SK-N-SH (cell line): ENCODE data around the gene JOSD2.

Experiments
- CHD2 ChIP-seq: fragments of 150-350 bp; IDR thresholded peaks from 2 replicates; pipeline ENCODE4 v1.6.1; 2018; ENCODE audit warnings: low read length; ENCODE audit not compliant: partially characterized antibody
- EZH2phosphoT487 ChIP-seq: fragments of 200-600 bp; sonication (generic); IDR thresholded peaks from 2 replicates; pipeline ENCODE4 v1.6.1; 2017; ENCODE audit warnings: low read depth, mixed run types, mild to moderate bottlenecking, antibody characterized with exemption, moderate library complexity, borderline replicate concordance
- POLR2AphosphoS5 ChIP-seq: IDR thresholded peaks from 2 replicates; pipeline ENCODE4 v1.6.1; 2012; ENCODE audit warnings: low read depth, low read length
- RFX5 ChIP-seq: IDR thresholded peaks from 2 replicates; pipeline ENCODE4 v1.6.1; 2012; ENCODE audit warnings: mild to moderate bottlenecking, improper control_type of control experiment, low read length
- TF ChIP-seq, protein P1 (sequence below): fragments of 200-600 bp; sonication (generic); IDR thresholded peaks from 2 replicates; pipeline ENCODE4 v1.6.1; 2017; ENCODE audit warnings: antibody characterized with exemption, mild to moderate bottlenecking, moderate library complexity
- TF ChIP-seq, protein P2 (sequence below): IDR thresholded peaks from 2 replicates; pipeline ENCODE4 v1.6.1; 2012; ENCODE audit warnings: mild to moderate bottlenecking, low read depth, low read length, moderate library complexity
- TF ChIP-seq, protein P3 (sequence below): fragments of 150-350 bp; IDR thresholded peaks from 2 replicates; pipeline ENCODE4 v1.6.1; 2016; ENCODE audit warnings: mild to moderate bottlenecking, low read depth, low read length
- TF ChIP-seq, protein P4 (sequence below): fragments of 150-350 bp; IDR thresholded peaks from 2 replicates; pipeline ENCODE4 v1.6.1; 2017; ENCODE audit warnings: antibody characterized with exemption, low read length, low read depth, borderline replicate concordance

DNA sequence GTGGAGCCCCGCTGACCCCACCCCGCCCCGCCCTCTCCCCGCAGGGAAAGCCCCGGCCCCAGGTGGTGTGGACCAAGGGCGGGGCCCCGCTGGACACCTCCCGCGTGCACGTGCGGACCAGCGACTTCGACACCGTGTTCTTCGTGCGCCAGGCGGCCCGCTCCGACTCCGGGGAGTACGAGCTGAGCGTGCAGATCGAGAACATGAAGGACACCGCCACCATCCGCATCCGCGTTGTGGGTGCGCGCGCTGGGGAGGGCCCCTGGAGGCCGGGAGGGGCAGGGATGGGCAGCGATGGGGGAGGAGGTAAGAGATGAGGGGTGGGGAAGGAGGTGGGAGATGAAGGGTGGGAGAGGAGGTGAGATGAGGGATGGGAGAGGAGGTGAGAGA, 51.9 kb downstream of the JOSD2 start:
- TF ChIP-seq, protein P1, sequence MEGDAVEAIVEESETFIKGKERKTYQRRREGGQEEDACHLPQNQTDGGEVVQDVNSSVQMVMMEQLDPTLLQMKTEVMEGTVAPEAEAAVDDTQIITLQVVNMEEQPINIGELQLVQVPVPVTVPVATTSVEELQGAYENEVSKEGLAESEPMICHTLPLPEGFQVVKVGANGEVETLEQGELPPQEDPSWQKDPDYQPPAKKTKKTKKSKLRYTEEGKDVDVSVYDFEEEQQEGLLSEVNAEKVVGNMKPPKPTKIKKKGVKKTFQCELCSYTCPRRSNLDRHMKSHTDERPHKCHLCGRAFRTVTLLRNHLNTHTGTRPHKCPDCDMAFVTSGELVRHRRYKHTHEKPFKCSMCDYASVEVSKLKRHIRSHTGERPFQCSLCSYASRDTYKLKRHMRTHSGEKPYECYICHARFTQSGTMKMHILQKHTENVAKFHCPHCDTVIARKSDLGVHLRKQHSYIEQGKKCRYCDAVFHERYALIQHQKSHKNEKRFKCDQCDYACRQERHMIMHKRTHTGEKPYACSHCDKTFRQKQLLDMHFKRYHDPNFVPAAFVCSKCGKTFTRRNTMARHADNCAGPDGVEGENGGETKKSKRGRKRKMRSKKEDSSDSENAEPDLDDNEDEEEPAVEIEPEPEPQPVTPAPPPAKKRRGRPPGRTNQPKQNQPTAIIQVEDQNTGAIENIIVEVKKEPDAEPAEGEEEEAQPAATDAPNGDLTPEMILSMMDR = no peak
- TF ChIP-seq EZH2phosphoT487 = no peak
- no peak for TF ChIP-seq POLR2AphosphoS5
- TF ChIP-seq, protein P2, sequence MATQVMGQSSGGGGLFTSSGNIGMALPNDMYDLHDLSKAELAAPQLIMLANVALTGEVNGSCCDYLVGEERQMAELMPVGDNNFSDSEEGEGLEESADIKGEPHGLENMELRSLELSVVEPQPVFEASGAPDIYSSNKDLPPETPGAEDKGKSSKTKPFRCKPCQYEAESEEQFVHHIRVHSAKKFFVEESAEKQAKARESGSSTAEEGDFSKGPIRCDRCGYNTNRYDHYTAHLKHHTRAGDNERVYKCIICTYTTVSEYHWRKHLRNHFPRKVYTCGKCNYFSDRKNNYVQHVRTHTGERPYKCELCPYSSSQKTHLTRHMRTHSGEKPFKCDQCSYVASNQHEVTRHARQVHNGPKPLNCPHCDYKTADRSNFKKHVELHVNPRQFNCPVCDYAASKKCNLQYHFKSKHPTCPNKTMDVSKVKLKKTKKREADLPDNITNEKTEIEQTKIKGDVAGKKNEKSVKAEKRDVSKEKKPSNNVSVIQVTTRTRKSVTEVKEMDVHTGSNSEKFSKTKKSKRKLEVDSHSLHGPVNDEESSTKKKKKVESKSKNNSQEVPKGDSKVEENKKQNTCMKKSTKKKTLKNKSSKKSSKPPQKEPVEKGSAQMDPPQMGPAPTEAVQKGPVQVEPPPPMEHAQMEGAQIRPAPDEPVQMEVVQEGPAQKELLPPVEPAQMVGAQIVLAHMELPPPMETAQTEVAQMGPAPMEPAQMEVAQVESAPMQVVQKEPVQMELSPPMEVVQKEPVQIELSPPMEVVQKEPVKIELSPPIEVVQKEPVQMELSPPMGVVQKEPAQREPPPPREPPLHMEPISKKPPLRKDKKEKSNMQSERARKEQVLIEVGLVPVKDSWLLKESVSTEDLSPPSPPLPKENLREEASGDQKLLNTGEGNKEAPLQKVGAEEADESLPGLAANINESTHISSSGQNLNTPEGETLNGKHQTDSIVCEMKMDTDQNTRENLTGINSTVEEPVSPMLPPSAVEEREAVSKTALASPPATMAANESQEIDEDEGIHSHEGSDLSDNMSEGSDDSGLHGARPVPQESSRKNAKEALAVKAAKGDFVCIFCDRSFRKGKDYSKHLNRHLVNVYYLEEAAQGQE = no peak
- TF ChIP-seq, protein P3, sequence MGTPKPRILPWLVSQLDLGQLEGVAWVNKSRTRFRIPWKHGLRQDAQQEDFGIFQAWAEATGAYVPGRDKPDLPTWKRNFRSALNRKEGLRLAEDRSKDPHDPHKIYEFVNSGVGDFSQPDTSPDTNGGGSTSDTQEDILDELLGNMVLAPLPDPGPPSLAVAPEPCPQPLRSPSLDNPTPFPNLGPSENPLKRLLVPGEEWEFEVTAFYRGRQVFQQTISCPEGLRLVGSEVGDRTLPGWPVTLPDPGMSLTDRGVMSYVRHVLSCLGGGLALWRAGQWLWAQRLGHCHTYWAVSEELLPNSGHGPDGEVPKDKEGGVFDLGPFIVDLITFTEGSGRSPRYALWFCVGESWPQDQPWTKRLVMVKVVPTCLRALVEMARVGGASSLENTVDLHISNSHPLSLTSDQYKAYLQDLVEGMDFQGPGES = no peak
- no peak for TF ChIP-seq CHD2
- no peak for TF ChIP-seq RFX5
- TF ChIP-seq, protein P4, sequence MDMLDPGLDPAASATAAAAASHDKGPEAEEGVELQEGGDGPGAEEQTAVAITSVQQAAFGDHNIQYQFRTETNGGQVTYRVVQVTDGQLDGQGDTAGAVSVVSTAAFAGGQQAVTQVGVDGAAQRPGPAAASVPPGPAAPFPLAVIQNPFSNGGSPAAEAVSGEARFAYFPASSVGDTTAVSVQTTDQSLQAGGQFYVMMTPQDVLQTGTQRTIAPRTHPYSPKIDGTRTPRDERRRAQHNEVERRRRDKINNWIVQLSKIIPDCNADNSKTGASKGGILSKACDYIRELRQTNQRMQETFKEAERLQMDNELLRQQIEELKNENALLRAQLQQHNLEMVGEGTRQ = no peak
